ENCODE measurements around the gene ADGRA1. TPM values are rescaled to one million over a fixed set of nuclear protein-coding genes. Genes with fewer than 3 reads are reported as not detected.

Gene ADGRA1
- total and polyA plus RNA-seq, 2 of the 8 experiments (the other 6 are each of a cell fraction or from before 2014, with no cell fraction given): 0.17 to 0.21 TPM

DNA sequence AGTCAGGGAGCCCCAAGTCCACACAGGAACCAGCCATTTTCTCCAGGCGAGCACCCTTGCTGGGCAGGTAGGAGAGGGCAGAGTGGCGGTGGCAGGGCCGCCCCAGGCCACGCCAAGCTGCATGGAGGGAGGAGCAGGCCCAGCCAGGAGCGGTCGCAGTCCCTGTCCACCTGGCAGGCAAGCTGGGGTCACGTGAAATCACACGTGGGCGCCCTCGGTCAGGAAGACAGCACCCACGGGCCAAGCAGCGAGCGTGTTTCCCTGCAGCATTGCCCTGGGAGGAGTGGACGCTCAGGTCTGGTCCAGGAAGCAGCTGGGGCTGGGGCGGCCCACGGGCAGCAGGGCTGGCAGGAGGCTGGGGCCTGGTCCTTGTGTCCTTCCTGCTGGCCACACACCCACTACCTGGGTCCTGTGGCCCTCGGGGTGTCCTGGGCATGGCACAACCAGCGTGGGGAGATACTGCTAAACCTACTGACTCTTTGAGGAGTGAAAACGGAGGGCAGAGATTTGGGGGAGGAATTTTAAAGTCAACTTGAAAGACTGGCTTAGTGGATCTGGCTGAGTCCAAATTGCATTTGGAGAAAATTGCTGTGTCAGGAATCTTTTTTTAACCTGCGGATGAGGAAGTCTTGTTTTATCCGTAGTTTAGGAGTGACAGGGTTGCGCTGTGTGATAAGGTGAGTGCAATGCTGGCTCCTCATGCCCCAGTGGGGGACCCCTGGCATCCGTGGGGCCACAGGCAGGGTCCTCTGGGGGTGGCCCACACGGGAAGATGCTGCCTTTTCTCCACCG is 12.2 kb upstream of the ADGRA1 start (continued):
- TF ChIP-seq SAP30 (IDR thresholded peaks at IDR 0.05; ENCODE audit: insufficient read depth, insufficient replicate concordance, low read length): no peak
- no peak for TF ChIP-seq RAD21 (IDR thresholded peaks at IDR 0.05 in 1 of 2, conservative IDR thresholded peaks at IDR 0.05 in 1 of 2; ENCODE audit: low read depth in 2 of 2, low read length in 2 of 2)
- no peak for TF ChIP-seq CTCF (IDR thresholded peaks at IDR 0.05; ENCODE audit: control extremely low read depth in 1 of 3, insufficient read depth in 1 of 3, low read depth in 1 of 3, low read length in 3 of 3)
